Suprapubic skin (tissue), 4 donors: ENCODE data around the gene DMRT1. TPM values are rescaled to one million over a fixed set of nuclear protein-coding genes. Genes with fewer than 3 reads are reported as not detected.

Experiments
- DNase-seq, 2 donors: peaks; one replicate each; pipeline ENCODE4 v3.0.0-alpha.2; 2019; ENCODE audit warnings: low spot score in 2 of 2
- H3K27ac ChIP-seq: fragments of 200-600 bp; sonication (generic); one replicate; pipeline ENCODE4 v1.5.1; 2019
- H3K27me3 ChIP-seq: fragments of 200-600 bp; sonication (generic); one replicate; pipeline ENCODE4 v1.5.1; 2019
- H3K36me3 ChIP-seq: fragments of 200-600 bp; sonication (generic); one replicate; pipeline ENCODE4 v1.5.1; 2019
- H3K4me1 ChIP-seq: fragments of 200-600 bp; sonication (generic); one replicate; pipeline ENCODE4 v1.5.1; 2019
- H3K4me3 ChIP-seq: fragments of 200-600 bp; sonication (generic); one replicate; pipeline ENCODE4 v1.5.1; 2019; ENCODE audit warnings: mild to moderate bottlenecking
- H3K9me3 ChIP-seq: fragments of 200-600 bp; sonication (generic); one replicate; pipeline ENCODE4 v1.5.1; 2019
- EP300 ChIP-seq: sonication (generic); formaldehyde crosslinking; IDR thresholded peaks from one replicate; pipeline ENCODE4 v1.6.1; 2017; ENCODE audit warnings: antibody characterized with exemption
- POLR2A ChIP-seq, 2 donors: fragments of 450-650 bp; IDR thresholded peaks; one replicate each; pipeline ENCODE4 v1.6.1; 2017; ENCODE audit warnings: antibody characterized with exemption in 2 of 2, mild to moderate bottlenecking in 2 of 2, moderate library complexity in 2 of 2
- POLR2AphosphoS5 ChIP-seq, 3 donors: sonication (generic); formaldehyde crosslinking; IDR thresholded peaks; one replicate each; pipeline ENCODE4 v1.6.1; 2017; ENCODE audit warnings: antibody characterized with exemption in 3 of 3
- WGBS: methylation state at CpG from one replicate; pipeline ENCODE4 v1.1.5; 2018; 5-methylcytosine and 5-hydroxymethylcytosine counted together
- total RNA-seq, 4 donors: library from RNA; depleted of rRNA; stranded (reverse); fragments of >200 nt; gene quantifications; one replicate each; pipeline ENCODE4 v1.1.0, GENCODE V29; 2016
- TF ChIP-seq, protein P1 (sequence below), 2 donors: fragments of 200-600 bp in 1 of 2; fragments of 450-650 bp in 1 of 2; sonication (generic) in 1 of 2; IDR thresholded peaks; one replicate each; pipeline ENCODE4 v1.5.1; 2016 to 2019; ENCODE audit warnings: antibody characterized with exemption in 2 of 2, mild to moderate bottlenecking in 1 of 2, moderate library complexity in 1 of 2

The DMRT1 gene
- total RNA-seq, 4 donors from 2014 or later: not detected

DNA sequence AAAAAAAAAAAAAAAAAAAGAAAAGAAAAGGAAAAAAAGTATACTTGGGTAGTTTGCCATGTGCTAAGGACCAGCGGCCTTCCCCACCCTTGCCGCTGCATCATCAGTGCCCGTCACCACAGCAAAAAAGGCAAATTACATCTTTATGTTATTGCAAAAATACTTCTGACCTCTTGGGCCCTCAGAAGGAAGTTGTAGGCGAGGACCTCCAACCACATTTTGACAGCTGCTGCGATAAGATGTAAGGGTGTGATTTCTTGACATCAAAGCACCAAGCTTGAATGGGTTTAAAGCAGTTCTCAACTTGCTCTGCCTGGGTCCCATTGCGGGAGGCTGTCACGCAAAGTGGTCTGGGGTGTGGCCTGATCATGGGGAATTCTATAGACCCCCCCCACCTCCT is 39.2 kb downstream of the DMRT1 start:
- Histone ChIP-seq H3K4me1 (no peaks in the 10 kb centered on the region), H3K27me3 (peaks cover 12% of the 10 kb centered on the region), H3K27ac (no peak overlapping the region), H3K9me3 (no peaks in the 10 kb centered on the region), H3K36me3 (no peaks in the 10 kb centered on the region), H3K4me3 (no peak overlapping the region)
- TF ChIP-seq EP300: no peak
- no peak for TF ChIP-seq POLR2AphosphoS5 (IDR thresholded peaks at IDR 0.05)
- TF ChIP-seq POLR2A (IDR thresholded peaks at IDR 0.05): no peak
- no peak for DNase-seq
- 65% methylated on average over 7 of the region's 7 CpGs for WGBS

DNA sequence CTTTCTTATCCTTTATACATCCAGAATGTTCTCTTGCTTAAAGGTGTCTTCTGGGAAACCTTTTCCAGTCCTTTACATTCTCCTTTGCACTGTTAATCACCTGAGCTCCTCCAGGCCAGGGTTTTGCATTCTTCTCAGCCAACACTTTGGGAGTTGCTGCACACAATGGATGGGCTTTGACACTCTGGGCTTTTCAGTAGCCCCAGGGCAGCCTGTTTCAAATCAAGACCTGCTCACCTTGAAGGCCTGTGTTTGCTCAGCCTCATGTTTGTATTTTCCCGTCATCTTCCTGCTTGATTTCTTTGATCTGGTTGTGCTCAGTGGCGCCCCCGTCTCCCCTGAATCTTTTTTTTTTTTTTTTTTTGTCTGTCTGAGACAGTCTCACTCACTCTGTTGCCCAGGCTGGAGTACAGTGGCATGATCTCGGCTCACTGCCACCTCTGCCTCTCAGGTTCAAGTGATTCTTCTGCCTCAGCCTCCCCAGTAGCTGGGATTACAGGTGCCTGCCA is 41.0 kb downstream of the DMRT1 start:
- no peak overlapping the region for H3K27ac ChIP-seq
- no peak overlapping the region for H3K4me3 ChIP-seq
- no peak for DNase-seq
- TF ChIP-seq POLR2AphosphoS5 (IDR thresholded peaks at IDR 0.05): no peak
- TF ChIP-seq POLR2A (IDR thresholded peaks at IDR 0.05): no peak
- TF ChIP-seq EP300: no peak
- TF ChIP-seq, protein P1, sequence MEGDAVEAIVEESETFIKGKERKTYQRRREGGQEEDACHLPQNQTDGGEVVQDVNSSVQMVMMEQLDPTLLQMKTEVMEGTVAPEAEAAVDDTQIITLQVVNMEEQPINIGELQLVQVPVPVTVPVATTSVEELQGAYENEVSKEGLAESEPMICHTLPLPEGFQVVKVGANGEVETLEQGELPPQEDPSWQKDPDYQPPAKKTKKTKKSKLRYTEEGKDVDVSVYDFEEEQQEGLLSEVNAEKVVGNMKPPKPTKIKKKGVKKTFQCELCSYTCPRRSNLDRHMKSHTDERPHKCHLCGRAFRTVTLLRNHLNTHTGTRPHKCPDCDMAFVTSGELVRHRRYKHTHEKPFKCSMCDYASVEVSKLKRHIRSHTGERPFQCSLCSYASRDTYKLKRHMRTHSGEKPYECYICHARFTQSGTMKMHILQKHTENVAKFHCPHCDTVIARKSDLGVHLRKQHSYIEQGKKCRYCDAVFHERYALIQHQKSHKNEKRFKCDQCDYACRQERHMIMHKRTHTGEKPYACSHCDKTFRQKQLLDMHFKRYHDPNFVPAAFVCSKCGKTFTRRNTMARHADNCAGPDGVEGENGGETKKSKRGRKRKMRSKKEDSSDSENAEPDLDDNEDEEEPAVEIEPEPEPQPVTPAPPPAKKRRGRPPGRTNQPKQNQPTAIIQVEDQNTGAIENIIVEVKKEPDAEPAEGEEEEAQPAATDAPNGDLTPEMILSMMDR (IDR thresholded peaks at IDR 0.05): no peak
- peaks cover 8% of the 10 kb centered on the region for H3K27me3 ChIP-seq
- WGBS: 51% methylated on average over 4 of the region's 4 CpGs
- H3K9me3 ChIP-seq: no peaks in the 10 kb centered on the region
- no peaks in the 10 kb centered on the region for H3K4me1 ChIP-seq
- H3K36me3 ChIP-seq: no peaks in the 10 kb centered on the region

DNA sequence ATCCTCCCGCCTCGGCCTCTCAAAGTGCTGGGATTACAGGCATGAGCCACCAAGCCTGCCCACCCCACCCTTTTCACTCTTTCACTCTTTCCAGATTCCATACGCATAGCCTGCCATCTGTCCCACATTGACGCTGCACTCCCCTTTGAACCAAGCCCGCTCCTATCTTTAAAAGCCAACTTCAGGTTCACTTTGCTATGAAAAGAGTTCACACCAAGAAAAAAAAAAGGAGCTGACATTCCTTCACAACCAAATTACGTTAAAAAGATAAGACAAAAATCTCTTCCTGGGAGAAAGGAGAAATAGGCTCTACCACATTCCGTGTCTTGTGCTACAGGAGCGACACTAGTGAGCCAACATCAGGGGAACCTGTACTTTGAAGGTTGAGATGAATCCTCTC is 41.5 kb downstream of the DMRT1 start:
- H3K27ac ChIP-seq: no peak overlapping the region
- no peaks in the 10 kb centered on the region for H3K4me1 ChIP-seq
- H3K9me3 ChIP-seq: no peaks in the 10 kb centered on the region
- H3K36me3 ChIP-seq: no peaks in the 10 kb centered on the region
- no peak for TF ChIP-seq EP300
- no peak for DNase-seq
- whole genome bisulfite sequencing: 70% methylated on average over 8 of the region's 8 CpGs
- peaks cover 8% of the 10 kb centered on the region for H3K27me3 ChIP-seq
- H3K4me3 ChIP-seq: no peak overlapping the region

DNA sequence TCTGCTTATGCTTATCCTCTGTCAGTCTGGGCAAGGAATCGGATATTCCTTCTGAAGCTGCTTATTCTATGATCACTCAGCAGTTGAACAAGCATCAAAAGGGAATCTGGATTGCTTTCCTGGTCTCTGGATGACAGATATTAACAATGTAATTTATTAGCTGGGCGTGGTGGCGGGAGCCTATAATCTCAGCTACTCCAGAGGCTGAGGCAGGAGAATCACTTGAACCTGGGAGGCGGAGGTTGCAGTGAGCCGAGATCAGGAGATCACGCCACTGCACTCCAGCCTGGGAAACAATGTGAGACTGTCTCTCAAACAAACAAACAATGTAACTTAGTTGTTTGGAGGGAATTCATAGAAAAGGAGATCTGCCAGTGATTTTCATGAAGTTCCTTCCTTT is 45.4 kb downstream of the DMRT1 start:
- WGBS: 83% methylated on average over 6 of the region's 6 CpGs
- no peaks in the 10 kb centered on the region for H3K4me1 ChIP-seq
- H3K9me3 ChIP-seq: no peaks in the 10 kb centered on the region
- no peak for DNase-seq
- H3K27me3 ChIP-seq: peaks cover 4% of the 10 kb centered on the region
- H3K4me3 ChIP-seq: no peak overlapping the region
- H3K27ac ChIP-seq: no peak overlapping the region
- TF ChIP-seq, protein P1 (IDR thresholded peaks at IDR 0.05): no peak
- no peak for TF ChIP-seq EP300
- no peak for TF ChIP-seq POLR2A (IDR thresholded peaks at IDR 0.05)
- no peak for TF ChIP-seq POLR2AphosphoS5 (IDR thresholded peaks at IDR 0.05)
- no peaks in the 10 kb centered on the region for H3K36me3 ChIP-seq

DNA sequence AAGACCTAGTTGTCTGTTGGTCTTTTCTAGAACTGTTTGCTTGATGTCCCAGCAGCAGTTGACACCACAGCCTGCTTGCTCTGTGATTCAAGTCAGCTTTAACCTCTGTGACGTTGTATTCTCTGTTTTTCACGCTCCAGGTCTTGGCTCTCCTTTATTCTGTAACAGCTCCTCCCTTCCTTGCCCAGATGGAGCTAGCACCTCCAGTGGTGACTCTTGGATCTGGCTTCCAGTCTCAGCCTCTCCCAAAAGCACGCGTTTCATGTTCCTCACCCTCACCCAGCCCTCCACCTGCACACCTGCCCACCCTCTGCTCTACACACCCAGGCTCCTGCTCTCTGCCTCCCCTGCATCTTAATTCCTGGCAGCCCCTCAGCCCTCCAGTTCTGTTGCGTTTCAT is 50.6 kb downstream of the DMRT1 start:
- 72% methylated on average over 5 of the region's 5 CpGs for WGBS
- TF ChIP-seq EP300: no peak
- TF ChIP-seq, protein P1 (IDR thresholded peaks at IDR 0.05): no peak
- DNase-seq: no peak
- Histone ChIP-seq H3K36me3 (no peaks in the 10 kb centered on the region), H3K4me3 (no peak overlapping the region), H3K9me3 (no peaks in the 10 kb centered on the region), H3K27me3 (no peaks in the 10 kb centered on the region), H3K4me1 (peaks cover 6% of the 10 kb centered on the region), H3K27ac (no peak overlapping the region)

DNA sequence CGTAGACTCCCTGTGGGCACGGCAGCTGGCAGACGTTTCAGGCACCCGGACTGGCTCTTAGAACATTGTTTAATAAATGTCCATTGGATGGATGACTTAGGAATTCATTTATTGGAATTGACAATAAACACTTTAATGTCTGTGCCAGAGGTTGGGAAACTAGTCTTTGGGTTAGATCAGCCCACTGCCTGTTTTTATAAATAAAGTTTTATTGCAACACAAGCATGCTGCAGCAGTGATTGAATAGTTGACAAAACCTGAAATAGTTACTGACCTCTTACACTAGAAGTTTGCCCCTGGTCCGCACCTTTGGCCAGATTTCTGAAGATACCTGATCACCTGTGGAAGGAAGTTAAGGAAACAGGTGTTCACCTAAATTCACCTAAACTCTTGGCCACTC is 51.6 kb downstream of the DMRT1 start:
- TF ChIP-seq POLR2A (IDR thresholded peaks at IDR 0.05) (no peak), EP300 (no peak), POLR2AphosphoS5 (IDR thresholded peaks at IDR 0.05) (no peak)
- TF ChIP-seq, protein P1 (IDR thresholded peaks at IDR 0.05): no peak
- H3K4me1 ChIP-seq: peaks cover 6% of the 10 kb centered on the region
- WGBS: 89% methylated on average over 5 of the region's 5 CpGs
- no peaks in the 10 kb centered on the region for H3K9me3 ChIP-seq
- no peaks in the 10 kb centered on the region for H3K36me3 ChIP-seq
- no peaks in the 10 kb centered on the region for H3K27me3 ChIP-seq
- DNase-seq: no peak
- no peak overlapping the region for H3K4me3 ChIP-seq
- no peak overlapping the region for H3K27ac ChIP-seq
